Activated CD8-positive, alpha-beta memory T cell treated with anti-CD3 and anti-CD28 coated beads for 36 hours (primary cell): ENCODE results near the gene CDCA8. TPM values are rescaled to one million over a fixed set of nuclear protein-coding genes. Genes with fewer than 3 reads are reported as not detected.

Source experiments
- CTCF ChIA-PET: fragments of 350-600 bp; sonication (Branson Sonifier 250); formaldehyde crosslinking; loops from one replicate; lab custom pipeline; 2021; ENCODE audit warnings: antibody characterized with exemption; lab: Charles Lee
- POLR2A ChIA-PET: fragments of 350-600 bp; sonication (Branson Sonifier 250); formaldehyde crosslinking; loops from one replicate; lab custom pipeline; 2021; ENCODE audit warnings: antibody characterized with exemption; lab: Charles Lee
- total RNA-seq, 2 experiments: library from RNA; stranded (reverse); gene quantifications; one replicate each; pipeline ENCODE4 v1.2.3, GENCODE V29; 2021

CDCA8 gene
- total RNA-seq, 2 experiments from 2014 or later: 42.1 to 43.3 TPM

DNA sequence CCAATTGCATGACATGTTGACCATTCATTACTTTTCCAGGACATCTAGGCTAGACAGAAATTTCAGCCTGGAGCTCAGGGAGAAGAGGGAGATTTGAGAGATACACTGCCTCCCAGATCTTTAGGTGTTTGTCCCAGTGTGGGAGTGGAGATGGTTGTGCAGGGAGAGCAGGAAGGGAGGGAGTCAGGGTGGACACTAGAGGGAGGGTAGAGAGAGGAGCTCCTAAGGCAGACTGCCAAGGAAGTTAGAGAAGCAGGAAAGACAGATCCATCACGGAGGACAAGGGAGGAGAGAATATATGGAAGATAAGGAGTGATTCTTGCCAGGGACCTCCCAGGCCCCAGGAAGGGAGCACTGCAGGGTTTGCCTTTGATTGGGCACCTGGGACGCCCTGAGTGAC is 8.7 kb downstream of the CDCA8 start:
- CTCF ChIA-PET: no interaction called here
- POLR2A ChIA-PET: no interaction called here

GRCh38 chr1:37703061-37703460 is 10.7 kb downstream of the CDCA8 start:
- CTCF ChIA-PET: no interaction called here
- POLR2A ChIA-PET: no interaction called here

- ChIA-PET POLR2A (no interaction called here), CTCF (interaction anchor here (0.7 kb wide), 1 partner anchor 35 kb away, joined by 3 read pairs; no protein-coding TSS in a partner anchor)
These were observed 12.7 kb downstream of the CDCA8 start for GRCh38 chr1:37704966-37705365.

DNA sequence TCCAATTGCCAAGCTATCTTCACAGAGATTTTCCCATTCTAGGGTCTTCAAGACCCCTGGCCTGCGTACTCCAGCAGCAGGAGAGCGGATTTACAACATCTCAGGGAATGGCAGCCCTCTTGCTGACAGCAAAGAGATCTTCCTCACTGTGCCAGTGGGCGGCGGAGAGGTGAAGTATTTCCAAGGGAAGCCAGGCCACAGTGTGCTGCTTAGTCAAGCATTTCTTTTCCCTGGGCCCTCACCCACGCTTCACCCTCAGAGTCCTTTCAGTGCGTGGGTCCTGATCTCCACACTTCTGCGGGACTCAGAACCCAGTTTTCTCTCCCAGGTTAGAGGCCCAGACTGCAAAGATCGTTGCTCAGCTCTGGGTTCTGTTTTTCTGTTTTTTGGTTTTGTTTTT is 13.1 kb downstream of the CDCA8 start:
- CTCF ChIA-PET: interaction anchor here (0.7 kb wide), 1 partner anchor 35 kb away, joined by 3 read pairs; no protein-coding TSS in a partner anchor
- POLR2A ChIA-PET: no interaction called here

DNA sequence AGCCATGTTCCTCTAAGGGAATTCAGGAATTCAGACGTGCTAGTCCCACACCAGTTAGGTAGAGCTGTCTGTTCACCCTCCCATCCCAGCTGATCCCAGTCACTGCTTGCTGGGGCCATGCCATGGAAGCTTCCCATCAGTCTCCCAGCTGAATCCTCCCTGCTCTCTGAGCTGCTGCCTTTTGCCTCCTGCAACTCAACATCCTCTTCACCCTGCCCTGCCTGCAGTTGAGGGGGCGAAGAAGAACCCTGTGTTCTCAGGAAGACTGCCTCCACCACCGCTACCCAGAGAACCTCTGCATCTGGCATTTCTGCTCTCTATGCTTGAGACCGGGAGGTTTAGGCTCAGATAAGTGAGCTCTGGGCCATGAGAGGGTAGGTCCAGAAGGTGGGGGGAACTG is 16.2 kb downstream of the CDCA8 start:
- ChIA-PET POLR2A (no interaction called here), CTCF (no interaction called here)

- CTCF ChIA-PET: no interaction called here
- POLR2A ChIA-PET: no interaction called here
These were observed 21.9 kb downstream of the CDCA8 start for GRCh38 chr1:37714226-37714625.

- POLR2A ChIA-PET: no interaction called here
- CTCF ChIA-PET: no interaction called here
These were observed 22.4 kb downstream of the CDCA8 start for GRCh38 chr1:37714689-37715088.

GRCh38 chr1:37716321-37716720 is 24.0 kb downstream of the CDCA8 start:
- ChIA-PET POLR2A (no interaction called here), CTCF (no interaction called here)

DNA sequence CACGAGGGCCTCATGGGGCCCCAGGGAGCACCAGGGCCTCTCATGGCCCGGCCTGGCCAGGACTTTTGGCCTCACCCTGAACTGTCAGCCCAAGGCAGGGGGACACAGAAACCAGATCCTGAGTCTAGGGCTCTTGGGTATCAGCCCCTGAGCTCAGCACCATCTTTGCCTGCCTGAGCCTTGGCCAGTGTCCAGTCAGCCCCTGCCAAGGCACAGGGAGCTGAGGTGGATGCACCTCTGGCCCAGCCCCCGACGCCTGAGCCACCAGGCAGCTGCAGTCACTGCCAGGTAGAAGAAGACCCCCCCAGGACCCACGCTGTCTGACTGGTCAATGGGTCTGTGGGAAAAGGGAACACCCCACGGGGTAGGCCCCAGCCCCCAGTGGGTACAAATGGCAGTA is 25.3 kb downstream of the CDCA8 start:
- ChIA-PET POLR2A (no interaction called here), CTCF (no interaction called here)

GRCh38 chr1:37718181-37718900 is 26.0 kb downstream of the CDCA8 start:
- CTCF ChIA-PET: no interaction called here
- POLR2A ChIA-PET: no interaction called here

DNA sequence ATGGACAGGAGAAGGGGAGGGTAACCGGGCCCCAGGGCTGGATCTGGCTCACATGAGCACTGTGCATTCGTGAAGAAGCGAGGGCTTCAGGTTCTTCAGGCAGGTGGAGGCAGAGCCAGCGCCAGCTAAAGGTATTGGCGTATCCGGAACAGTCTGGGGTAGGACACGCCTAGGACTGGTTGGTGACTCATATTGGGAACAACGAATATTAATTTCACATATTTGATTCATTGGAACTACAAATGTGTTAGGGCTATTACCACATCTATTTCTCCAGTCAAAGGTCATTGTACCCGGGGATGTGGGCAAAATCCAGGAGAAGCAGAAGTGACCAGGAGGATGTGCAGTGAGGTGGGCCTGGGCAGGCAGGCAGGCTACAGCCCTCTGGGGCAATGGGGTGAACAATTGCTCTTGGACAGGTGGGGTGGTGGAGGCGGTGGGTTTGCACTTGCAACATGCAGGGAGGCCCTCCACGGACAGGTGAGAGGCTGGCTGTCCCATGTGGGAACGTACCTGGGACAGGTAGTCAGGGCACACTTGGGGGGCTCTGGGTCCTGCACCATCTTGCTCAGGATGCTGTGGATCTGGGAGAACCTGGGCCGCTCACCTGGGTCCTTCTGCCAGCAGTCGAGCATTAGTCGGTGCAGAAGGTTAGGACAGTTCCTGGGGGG is 26.7 kb downstream of the CDCA8 start:
- ChIA-PET POLR2A (no interaction called here), CTCF (no interaction called here)

DNA sequence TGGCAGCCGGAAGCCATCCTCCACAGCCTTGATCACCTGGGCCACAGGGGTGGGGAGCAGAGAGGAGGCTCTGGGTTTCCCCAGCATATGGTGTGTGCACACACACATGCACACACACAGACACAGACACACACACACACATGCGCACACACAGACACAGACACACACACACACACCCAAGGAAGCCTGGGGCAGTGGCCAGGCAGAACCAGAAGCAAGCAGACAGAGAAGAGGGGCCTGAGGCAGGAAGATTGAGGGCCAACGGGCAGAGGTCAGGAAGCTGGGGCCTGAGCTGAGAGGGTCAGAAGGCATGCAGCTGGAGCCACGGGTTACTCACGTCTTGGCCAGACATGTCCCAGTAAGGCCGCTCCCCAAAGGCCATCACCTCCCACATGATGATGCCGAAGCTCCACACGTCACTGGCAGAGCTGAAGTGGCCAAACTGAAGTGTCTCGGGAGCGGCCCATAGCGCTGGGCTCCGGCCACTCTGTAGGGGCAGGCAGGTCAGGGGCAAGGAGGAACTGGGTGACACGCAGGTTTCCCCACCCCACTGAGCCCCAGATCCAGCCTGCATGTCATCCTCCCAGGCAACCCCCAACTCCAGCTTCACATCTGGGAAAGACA is 27.4 kb downstream of the CDCA8 start:
- ChIA-PET CTCF (no interaction called here), POLR2A (no interaction called here)

DNA sequence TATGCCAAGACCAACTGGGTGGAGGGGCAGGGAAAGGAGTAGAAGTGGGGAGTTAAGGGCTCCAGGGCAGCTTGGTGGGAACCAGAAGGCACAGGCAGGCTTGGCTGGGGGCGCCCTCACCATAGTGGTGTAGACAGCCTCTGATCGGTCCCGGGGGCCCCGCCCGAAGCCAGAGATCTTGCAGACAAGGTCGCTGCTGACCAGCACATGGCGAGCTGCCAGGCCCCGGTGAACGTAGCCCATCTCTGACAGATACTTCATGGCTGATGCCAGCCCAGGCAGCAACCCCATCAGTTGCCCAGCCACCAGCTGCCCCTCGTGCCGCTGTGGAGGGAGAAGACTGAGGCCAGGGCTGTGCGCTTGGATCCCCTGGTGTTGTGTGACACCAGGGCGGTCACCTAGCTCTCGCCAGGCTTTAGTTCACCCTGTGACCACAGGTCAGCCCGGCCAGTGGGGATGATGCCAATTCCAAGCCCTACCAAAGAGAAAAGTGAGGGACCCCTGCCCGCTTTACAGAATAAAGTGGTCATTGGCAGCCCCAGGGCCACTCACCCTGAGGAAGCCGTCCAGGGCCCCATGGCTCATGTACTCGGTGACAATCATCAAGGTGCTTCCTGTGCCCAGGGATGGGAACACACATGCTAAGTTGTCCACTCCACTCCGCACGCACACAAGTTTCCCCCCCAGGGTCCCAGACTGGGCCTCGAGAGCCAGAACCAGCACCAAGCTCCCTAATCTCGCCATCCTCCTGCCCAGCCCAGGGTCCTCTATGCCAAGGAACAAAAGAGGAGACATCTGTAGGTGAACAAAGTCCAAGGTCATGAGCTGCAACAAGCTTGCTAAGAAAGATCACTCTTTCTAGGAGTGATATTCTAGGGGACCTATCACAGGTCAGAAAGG is 28.2 kb downstream of the CDCA8 start:
- CTCF ChIA-PET: interaction anchor here (0.7 kb wide), 1 partner anchor 34 kb away, joined by 4 read pairs; no protein-coding TSS in a partner anchor
- POLR2A ChIA-PET: no interaction called here

- ChIA-PET CTCF (no interaction called here), POLR2A (no interaction called here)
These were observed 29.2 kb downstream of the CDCA8 start for GRCh38 chr1:37721565-37721964.

- ChIA-PET POLR2A (no interaction called here), CTCF (no interaction called here)
These were observed 30.1 kb downstream of the CDCA8 start for GRCh38 chr1:37722181-37723071.

DNA sequence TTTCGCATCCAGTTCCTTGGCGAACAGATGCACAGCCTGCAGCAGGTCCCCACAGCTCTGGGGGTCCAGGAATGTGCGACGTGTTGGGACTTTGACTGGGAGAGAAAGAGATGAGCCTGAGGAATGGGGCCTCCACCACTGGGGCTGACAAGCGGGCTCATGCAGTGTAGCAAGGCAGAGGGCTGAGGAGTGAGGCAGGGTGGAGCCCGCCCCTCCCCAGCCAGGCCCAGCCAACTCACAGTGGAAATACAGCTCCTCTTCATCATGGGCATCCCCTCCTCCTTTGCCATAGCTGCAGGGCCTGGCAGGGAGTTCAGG is 30.7 kb downstream of the CDCA8 start:
- ChIA-PET POLR2A (no interaction called here), CTCF (no interaction called here)

DNA sequence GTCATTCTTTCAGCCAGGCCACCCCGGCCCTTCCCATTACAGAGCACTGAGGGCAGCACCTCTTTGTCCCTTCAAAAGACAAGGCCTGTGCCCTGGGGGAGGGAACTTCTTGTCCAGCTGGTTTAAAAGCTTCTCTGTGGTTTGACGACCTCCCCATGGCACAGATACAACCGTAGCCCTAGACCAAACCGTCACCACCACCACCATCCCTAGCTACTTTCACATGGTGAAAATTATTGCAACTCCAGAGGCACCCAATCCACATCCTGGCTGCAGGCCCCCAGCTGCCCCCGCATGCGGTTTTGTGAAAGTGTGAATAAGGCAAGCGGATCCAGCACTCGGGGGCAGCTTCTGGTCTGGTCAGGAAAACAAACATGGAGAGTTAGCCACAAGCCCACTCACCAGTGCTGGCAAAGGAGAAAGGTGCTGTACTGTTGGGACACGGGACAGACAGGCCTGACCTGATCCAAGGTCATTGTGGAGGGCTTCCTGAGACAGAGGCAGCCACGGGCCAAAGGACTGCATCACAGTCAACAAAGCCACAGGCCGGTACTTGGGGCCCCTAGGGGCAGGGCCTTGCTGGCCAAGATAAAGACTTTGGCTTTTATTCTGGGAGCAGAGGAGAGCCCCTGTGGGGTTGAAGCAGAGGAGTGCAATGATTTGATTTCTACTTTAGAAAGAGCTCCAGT is 31.2 kb downstream of the CDCA8 start:
- CTCF ChIA-PET: interaction anchor here (0.6 kb wide), 1 partner anchor 62 kb away, joined by 3 read pairs; no protein-coding TSS in a partner anchor

DNA sequence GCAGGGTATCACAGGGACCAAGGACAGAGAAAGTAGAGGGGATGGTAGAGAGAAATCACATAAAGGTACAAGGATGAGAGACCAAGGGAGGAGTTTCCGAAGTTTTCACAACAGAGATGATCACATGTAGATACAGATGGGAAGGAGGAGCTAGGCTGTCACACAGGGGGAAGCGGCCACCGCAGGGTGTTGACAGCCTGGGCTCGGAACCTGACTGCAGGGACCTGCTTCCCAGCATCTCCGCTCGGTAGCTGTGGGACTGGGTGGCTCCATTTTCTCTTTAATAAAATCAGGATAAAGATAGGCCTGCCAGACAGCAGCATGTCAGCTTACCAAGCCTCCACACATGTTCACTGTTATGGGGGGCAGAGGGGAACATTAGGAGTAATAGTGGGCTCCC is 32.3 kb downstream of the CDCA8 start:
- CTCF ChIA-PET: no interaction called here

More for the DNA sequence above, 31.2 kb downstream of the CDCA8 start:
- POLR2A ChIA-PET: no interaction called here

More for the DNA sequence above, 32.3 kb downstream of the CDCA8 start:
- POLR2A ChIA-PET: no interaction called here
